ENCODE measurements around the gene E2F4.

E2F4 gene

DNA sequence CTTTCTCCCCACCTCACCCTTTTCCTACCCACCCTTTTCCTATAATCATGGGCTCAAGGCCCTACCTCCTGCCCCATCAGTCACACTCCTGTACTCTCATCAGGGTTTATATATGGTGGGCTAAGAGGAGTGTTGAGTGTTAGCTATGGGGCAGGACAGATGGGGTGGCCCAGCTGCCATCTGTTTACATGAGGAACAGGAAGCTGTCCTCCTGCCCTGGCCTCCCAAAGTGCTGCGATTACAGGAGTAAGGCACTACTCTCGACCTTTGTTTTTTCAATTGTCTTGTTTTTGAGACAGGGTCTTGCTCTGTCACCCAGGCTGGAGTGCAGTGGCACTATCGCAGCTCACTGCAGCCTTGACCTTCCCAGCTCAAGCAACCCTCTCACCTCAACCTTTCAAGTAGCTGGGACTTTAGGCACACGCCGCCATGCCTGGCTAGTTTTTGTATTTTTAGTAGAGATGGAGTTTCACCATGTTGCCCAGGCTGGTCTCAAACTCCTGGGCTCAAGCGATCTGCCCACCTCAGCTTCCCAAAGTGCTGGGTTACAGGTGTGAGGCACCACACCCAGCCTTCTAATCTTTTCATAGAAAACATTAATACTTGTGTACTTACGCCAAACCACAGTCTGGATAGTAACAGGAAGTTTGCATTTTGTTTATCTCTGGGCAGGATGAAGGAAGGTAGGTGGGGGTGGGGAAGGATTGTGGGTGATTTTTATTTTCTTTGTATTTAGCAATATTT, 33.9 kb upstream of the E2F4 start:
- DNase-seq (ENCODE audit: low spot score), result no peak

DNA sequence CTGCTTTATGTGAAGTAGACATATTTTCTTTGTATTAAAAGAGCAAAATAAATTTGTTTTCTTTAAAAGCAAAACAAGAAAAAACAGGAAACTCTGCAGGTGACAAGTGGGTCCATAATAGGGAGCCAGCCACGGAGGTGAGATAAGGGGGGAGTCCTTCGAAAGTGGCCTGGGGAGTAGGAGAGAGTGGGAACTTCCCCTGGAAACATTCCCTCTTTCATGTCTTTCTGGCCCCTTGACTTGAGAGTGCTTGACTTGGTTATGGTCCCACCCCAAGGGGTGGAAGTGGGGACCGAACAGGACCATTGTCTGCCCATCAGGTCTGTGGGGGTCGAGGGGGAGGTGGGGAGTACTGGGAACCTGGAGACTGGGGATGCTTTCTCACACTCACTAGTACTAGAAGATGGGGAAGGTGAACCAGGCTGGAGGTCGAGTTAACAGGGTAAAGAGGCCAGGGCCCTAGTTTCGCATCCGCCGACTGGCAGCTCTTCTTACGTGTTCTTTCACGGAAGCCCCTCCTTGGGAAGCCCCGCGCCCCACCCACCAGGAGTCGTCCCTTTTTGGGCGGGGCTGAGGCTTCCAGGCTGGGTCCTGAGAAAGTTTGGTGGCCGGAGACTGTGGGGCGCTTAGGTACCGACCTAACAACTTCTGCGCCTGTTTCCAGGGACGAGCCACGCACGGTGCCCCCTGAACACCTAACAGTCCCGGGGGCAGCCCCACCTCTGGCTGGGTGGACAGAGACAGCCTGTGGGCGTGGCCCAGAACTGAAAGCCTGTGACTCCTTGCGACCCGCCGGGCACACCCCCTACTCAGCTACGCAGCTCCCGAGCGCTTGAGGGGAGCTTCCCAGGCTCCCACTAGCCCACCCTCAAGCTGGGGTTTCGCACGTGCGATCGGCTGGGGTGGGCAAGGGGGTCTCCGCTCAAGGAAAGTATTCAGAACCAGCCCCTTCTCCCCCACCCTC, 33.0 kb upstream of the E2F4 start:
- no peak for DNase-seq (ENCODE audit: low spot score)

DNA sequence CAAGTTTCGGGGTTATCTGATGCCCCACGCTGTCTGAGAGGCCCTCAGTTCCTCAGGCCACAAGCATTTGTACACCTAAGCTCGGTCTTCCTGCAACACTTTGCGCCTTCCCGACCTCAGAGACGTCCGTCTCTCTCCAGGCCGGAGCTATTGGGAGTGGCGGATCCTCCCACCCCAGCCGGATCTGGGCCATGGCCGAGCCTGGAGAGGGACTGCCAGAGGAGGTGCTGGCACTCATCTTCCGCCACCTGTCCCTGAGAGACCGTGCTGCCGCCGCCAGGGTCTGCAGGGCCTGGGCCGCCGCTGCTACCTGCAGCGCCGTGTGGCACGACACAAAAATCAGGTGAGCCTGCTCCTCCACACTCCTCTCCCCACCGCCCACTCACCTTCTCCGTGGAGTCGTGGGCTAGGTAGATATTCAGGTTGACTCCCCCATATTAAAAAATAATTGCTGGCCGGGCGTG, 30.3 kb upstream of the E2F4 start:
- DNase-seq (ENCODE audit: low spot score), result no peak

DNA sequence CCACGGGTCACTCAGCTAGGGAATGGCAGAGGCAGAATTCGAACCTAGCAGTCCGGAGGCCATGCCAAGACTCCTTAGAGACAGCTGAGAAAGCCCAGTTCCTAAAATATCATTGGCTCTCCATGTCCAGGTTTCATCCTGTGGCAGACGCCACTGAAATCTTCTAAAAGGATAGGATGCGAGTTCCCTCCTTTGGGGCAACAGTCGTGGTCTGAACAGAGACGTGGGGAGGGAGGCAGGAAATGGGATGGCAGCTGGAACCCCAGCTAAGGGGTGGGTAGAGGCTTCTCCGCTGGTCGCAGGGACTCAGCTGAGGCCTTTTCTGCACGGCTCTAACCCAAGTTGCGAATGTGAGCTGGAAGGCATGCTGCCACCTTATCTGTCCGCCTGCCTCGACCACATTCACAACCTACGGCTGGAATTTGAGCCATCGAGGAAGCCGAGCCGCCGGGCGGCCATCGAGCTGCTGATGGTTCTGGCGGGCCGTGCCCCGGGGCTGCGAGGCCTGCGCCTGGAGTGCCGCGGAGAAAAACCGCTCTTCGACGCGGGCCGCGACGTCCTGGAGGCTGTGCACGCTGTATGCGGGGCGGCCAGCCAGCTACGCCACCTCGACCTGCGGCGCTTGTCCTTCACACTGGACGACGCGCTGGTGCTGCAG, 29.3 kb upstream of the E2F4 start:
- DNase-seq (ENCODE audit: low spot score), result no peak

DNA sequence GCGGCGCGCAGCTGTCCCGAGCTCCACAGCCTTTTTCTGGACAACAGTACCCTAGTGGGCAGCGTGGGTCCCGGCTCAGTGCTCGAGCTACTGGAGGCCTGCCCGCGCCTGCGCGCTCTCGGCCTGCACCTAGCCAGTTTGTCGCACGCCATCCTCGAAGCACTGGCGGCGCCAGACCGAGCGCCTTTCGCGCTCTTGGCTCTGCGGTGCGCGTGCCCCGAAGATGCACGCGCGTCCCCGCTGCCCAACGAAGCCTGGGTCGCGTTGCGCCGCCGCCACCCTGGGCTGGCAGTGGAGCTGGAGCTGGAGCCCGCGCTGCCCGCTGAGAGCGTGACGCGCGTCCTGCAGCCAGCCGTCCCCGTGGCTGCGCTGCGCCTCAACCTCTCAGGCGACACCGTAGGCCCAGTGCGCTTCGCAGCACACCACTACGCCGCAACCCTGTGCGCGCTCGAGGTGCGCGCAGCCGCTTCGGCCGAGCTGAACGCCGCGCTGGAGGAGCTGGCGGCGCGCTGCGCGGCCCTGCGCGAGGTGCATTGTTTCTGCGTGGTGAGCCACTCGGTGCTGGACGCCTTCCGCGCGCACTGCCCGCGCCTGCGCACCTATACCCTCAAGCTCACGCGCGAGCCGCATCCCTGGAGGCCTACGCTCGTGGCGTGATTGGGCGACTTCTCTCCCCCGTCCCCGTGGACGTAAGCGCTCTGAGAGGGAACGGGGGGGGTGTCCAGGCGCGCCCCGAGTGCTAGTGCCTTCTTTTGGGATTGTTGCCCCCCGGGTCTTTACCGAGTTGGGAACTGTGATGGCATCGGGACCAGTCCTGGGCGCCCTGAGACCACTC, 28.6 kb upstream of the E2F4 start:
- no peak for DNase-seq (ENCODE audit: low spot score)

DNA sequence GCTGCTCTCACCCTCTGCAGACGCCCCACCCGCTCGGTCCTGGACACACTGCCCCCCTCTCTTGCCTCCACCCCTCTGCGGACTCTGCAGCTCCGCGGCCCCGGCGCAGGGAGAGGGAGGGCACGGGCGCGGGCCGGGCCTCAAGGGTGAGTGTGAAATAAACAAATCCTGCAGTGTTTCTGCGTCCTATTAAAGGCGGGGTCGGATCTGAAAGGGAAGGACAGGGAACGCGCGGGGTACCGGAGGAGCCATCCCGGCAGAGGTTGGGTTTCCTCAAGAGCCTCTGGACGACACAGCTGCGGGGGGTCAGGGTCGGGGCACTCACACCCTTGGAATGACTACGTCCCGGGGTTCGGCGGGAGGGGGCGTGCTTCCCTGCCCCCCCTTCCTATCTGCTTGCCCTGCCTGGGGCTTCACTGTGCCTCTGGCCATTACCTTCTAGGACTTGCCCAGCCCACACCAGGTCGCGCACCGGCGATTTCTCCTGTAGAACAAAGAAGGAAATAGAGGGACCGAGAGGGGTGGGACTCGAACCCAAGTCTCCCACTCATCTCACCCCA, 27.9 kb upstream of the E2F4 start:
- DNase-seq (ENCODE audit: low spot score), result no peak

DNA sequence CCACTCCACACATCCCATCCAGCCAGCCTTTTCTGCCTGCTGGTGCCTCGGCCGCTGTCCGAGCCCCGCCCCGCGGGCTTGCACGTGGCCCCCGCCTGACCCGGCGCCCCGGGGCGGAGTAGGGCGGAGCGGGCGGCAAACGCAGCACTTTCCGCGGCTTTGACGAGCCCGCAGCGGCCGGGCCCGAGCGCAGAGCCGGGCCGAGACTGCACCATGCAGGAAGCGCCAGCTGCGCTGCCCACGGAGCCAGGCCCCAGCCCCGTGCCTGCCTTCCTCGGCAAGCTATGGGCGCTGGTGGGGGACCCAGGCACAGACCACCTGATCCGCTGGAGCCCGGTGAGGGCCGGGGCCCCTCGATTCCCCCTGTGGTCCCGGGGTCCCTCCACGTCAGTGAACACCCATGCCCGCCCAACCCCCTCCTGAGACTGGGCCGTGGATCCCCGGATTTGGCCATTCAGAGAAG, 27.3 kb upstream of the E2F4 start, which contains the start of gene HSF4:
TSS of gene HSF4 (plus strand) at position 147 of the 463 bp plus-strand sequence. CDS start at position 214, 67 bp downstream.
- peak; percentile 47 for DNase-seq (ENCODE audit: low spot score)

DNA sequence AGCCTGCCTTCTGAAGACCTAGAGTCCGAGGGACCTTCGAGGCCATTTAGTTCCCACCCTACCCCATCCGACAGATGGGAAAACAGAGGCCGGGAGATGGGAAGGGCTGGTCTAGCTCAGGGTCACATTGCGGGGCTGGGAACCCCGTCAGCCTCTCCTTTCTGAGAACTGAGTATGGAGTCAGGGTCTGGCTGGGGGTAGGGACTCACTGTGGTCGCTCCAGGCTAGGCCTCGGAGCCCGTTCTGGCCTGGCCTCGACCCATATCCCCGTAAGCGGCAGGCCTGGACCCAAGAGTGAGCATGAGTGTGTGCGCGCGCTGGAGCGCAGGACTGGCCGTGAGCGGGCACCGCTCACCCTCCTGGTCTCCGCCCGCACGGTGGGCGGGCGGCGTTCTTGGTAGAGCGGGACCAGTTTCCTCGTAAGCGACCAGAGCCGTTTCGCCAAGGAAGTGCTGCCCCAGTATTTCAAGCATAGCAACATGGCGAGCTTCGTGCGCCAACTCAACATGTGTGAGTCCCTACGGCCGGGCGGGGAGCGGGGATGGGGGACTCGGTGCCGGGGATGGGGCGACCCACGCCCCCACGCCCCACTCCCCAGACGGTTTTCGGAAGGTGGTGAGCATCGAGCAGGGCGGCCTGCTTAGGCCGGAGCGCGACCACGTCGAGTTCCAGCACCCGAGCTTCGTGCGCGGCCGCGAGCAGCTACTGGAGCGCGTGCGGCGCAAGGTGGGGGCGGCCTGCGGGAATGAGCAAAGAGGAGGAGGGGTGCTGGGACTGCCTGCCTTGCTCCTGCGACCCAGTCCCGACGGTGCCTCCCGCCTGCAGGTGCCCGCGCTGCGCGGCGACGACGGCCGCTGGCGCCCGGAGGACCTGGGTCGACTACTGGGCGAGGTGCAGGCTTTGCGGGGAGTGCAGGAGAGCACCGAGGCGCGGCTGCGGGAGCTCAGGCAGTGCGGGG, 26.6 kb upstream of the E2F4 start:
- DNase-seq (ENCODE audit: low spot score), result no peak

DNA sequence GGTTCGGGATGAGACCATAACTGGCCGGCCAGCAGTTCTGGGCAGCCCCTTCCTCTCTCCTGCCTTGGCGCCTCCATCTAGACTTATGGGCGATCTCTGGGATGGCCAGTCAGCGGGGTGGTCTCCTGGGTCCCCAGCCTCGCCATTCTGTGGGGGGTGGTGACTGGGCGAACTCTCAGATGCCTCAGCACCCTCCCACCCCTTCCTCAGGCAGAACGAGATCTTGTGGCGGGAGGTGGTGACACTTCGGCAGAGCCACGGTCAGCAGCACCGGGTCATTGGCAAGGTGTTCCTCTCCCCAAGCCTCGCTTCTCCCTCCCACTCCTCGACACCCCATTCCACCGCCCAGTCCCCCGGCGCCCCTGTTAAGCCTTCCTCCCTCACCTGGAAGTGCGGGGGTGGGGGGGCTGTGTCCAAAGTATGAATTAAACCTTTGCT, 25.8 kb upstream of the E2F4 start:
- DNase-seq (ENCODE audit: low spot score), result no peak

DNA sequence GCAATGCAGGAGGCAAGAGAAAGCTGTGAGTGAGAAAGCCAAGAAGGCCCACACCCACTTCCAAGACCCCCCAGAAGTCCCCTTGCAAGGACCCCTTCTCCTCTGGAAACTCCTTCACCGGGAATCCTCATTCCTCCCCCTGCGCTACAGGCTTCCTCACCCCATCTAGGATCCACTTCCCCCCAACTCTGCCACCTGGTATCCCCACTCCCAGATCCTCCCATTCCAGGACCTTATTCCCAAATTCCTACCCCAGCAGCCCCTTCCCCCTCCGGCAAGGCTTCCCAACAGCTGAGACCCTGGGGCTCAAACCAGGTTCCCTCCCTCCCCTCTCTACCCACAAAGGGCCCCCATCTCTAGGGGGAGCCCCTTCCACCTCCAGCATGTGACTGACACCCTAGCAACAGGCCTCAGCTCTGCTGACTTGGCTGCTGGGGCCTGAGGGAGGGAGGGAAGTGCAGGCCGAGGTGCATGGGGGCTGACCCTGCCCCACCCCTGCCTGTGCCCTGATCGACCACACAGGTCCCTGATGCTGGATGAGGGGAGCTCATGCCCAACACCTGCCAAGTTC, 25.3 kb upstream of the E2F4 start:
- no peak for DNase-seq (ENCODE audit: low spot score)

DNA sequence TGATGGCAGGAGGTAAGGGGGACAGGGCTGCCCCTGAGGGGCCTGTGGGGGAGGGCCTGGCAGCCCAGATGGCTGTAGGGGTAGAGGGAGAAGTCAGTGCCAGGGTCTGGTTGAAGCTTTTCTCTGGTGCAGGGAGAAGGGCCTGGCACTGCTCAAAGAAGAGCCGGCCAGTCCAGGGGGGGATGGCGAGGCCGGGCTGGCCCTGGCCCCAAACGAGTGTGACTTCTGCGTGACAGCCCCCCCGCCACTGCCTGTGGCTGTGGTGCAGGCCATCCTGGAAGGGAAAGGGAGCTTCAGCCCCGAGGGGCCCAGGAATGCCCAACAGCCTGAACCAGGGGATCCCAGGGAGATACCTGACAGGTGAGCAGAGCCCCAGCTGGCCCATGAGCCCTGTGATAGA, 24.4 kb upstream of the E2F4 start:
- no peak for DNase-seq (ENCODE audit: low spot score)

DNA sequence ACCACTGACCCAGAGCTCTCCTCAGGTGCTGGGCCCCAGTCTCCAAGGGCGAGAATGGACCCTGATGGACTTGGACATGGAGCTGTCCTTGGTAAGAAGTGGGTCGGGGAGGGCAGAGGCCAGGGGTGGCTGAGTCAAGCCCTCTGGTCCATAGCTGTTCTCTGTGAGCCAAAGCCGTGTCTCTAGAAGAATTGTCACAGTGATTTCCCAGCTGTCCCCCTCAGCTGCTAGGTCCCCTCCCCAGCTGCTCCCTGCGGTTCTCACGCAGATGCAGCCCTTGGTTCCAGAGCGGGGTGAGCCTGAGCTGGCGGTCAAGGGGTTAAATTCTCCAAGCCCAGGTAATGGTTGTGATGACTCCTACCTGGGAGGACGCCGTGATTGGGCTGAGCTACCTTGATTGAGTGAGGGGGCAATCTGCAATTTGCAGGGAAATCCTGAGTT, 22.9 kb upstream of the E2F4 start:
- DNase-seq (ENCODE audit: low spot score), result no peak

DNA sequence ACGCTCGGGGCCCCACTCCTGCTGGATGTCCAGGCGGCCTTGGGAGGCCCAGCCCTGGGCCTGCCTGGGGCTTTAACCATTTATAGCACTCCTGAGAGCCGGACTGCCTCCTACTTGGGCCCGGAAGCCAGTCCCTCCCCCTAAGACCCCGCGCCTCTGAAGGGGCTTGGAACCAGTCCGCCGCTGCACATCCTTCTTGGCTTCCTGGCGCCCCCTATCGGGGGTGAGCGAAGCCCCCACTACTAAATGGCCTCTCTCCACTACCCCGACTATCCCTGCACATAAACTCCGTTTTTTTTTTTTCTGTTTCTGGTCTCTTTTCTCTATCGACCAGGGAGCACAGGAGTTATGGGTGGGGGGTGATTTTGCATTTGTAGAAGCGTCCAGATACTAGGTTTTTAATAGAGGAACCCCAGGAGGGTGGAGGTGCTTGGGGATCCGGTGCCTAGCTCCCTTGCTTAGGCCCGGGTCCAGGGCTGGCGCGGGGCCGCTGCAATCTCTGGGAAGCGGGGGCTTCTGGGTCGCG, 22.2 kb upstream of the E2F4 start:
- no peak for DNase-seq (ENCODE audit: low spot score)

DNA sequence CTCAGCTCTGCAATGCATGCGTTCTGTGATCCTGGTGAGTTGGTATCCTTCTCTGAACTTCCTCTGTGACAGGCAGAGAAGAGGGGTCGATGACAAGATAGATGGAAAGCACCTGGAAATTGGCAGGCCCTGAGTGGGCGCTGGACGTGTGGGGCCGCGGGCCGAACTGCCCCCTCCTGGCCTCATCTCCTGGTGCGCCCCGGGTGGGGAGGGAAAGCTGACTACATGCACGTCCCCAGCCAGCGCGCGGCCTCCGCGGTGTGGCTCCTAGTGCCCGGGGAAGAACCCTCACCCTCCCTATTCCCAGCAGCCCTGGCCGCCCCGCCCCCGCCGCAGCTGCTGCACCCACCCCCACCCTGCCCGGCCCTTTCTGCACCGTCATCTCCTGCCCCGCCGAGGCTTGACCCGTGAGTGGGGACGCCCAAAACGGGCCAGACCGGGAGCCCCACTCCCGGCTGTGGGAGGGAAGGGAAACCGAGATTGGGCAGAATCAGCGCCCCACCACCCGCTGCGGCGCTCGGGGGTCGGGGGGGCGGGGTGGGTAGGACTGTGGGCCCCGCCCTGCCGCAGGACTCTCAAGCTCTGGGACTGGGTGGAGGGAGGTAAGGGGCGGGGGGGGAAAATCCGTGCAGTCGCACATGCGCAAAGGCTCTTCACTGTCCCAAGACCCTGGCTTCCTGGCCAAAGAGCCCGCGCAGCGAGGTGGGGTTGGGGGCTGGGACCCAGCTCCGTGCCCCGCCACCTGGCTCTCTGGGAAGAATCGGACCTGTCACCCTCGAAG, 21.6 kb upstream of the E2F4 start, which contains the start of gene NOL3:
TSS of gene NOL3 (plus strand) at position 371 of the 781 bp plus-strand sequence.
- peak; percentile 83 for DNase-seq (ENCODE audit: low spot score)

DNA sequence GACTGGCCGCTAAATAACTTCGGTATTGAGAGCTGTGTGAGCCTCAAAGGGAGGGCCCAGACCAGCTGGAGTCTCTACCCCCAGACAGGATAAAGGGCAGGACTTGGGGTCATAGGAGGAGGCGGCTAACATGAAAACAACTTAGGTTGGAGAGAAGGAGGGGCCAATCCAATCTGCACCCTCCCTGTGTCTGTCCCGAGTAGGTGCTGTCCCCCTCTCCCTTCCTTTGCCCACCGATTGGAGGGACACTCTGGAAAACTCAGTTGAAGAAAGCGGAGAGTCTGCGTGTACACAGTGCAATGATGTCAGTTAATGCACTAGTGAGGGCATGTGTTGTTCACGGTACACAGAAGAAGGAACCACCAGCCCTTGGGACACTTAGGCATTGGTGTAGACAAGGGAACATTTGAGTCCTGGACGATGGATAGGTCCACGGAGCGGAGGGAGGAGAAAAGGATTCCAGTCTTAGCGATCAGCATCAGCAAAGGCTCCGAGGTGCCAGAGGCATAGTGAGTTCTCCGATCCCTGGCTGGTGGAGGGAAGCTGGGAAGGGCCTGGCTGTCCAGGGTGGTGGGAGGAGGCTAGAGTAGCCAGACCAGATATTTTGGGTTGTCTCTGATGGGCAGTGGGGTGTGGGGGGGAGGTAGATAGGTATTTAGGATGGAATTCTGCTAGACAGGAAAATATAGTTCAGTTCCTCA, 20.9 kb upstream of the E2F4 start:
- DNase-seq (ENCODE audit: low spot score), result no peak

DNA sequence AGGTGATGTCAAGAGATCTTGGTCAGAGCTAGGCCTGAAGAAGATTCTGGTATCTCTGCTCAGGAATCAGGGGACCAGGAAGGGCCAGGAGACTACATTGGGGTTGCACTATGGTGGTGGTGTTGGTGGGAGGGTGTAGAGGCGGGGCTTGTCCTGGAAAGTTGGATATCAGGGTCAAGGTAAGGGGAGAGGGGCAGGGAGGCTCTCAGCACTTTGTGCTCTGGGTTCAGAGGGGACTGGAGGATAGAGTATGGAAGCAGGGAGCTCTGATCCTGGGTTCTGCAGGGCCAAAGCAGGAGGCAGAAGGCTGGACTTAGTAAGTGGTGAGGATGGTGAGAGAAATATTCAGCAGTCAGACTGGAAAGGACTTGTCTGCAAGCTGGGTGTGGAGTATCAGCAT, 18.6 kb upstream of the E2F4 start:
- no peak for DNase-seq (ENCODE audit: low spot score)

Data from AG08395 (cell line).